OCI-LY1 (cell line): ENCODE measurements around the gene PECR.

Source experiments
- H2AFZ ChIP-seq: fragments of 200-600 bp; sonication (generic), shearing (Covaris generic); 2 replicates; pipeline ENCODE4 v1.6.0; 2014; ENCODE audit warnings: antibody characterized with exemption, mild to moderate bottlenecking, low read length
- H3F3A ChIP-seq: fragments of 200-600 bp; sonication (generic), shearing (Covaris generic); 2 replicates; pipeline ENCODE4 v1.6.0; 2014; ENCODE audit warnings: mild to moderate bottlenecking, antibody characterized with exemption, low read length, moderate library complexity; ENCODE audit not compliant: insufficient read depth
- H3K27ac ChIP-seq: fragments of 200-600 bp; sonication (generic); 2 replicates; pipeline ENCODE4 v1.5.1; 2014; ENCODE audit warnings: low read length, mixed run types, mild to moderate bottlenecking, low read depth; ENCODE audit not compliant: poor library complexity, severe bottlenecking
- H3K27me3 ChIP-seq: fragments of 200-600 bp; sonication (generic); 2 replicates; pipeline ENCODE4 v1.6.0; 2014; ENCODE audit warnings: antibody characterized with exemption, mild to moderate bottlenecking, low read length, moderate library complexity; ENCODE audit not compliant: insufficient read depth
- H3K36me3 ChIP-seq: fragments of 200-600 bp; sonication (generic); 2 replicates; pipeline ENCODE4 v1.6.1; 2014; ENCODE audit warnings: mild to moderate bottlenecking, antibody characterized with exemption, low read length, moderate library complexity, mixed read lengths; ENCODE audit not compliant: insufficient read depth
- H3K4me1 ChIP-seq: fragments of 200-600 bp; sonication (generic); 2 replicates; pipeline ENCODE4 v1.5.1; 2014; ENCODE audit warnings: mild to moderate bottlenecking, low read length, moderate library complexity; ENCODE audit not compliant: insufficient read depth, severe bottlenecking
- H3K4me2 ChIP-seq: fragments of 200-600 bp; sonication (generic), shearing (Covaris generic); 2 replicates; pipeline ENCODE4 v1.6.1; 2014; ENCODE audit warnings: low read length
- H3K4me3 ChIP-seq: fragments of 200-600 bp; sonication (generic); 2 replicates; pipeline ENCODE4 v1.5.1; 2014; ENCODE audit warnings: low read length, low read depth, mild to moderate bottlenecking, mixed read lengths; ENCODE audit not compliant: poor library complexity, severe bottlenecking
- H3K79me2 ChIP-seq: fragments of 200-600 bp; shearing (Covaris generic); 2 replicates; pipeline ENCODE4 v1.6.1; 2016; ENCODE audit warnings: mixed run types, low read length, mixed read lengths; ENCODE audit not compliant: insufficient read depth
- H3K9ac ChIP-seq: fragments of 200-600 bp; sonication (generic), shearing (Covaris generic); 2 replicates; pipeline ENCODE4 v1.6.1; 2014; ENCODE audit warnings: mild to moderate bottlenecking, low read length, mixed read lengths
- H3K9me2 ChIP-seq: fragments of 200-600 bp; sonication (generic), shearing (Covaris generic); 2 replicates; pipeline ENCODE4 v1.6.1; 2014; ENCODE audit warnings: low read depth, mild to moderate bottlenecking, low read length, mixed read lengths
- H3K9me3 ChIP-seq: fragments of 200-600 bp; shearing (Covaris generic); 2 replicates; pipeline ENCODE4 v1.6.1; 2014; ENCODE audit warnings: low read length, mixed read lengths
- H4K20me1 ChIP-seq: fragments of 200-600 bp; sonication (generic), shearing (Covaris generic); 2 replicates; pipeline ENCODE4 v1.6.0; 2016; ENCODE audit warnings: mild to moderate bottlenecking, low read length; ENCODE audit not compliant: insufficient read depth
- EZH2 ChIP-seq: fragments of 200-600 bp; sonication (generic), shearing (Covaris generic); IDR thresholded peaks from 2 replicates; pipeline ENCODE4 v1.8.0; 2017; ENCODE audit warnings: borderline replicate concordance, mixed run types, mild to moderate bottlenecking, antibody characterized with exemption, low read length, moderate library complexity, mixed read lengths
- TF ChIP-seq, protein P1 (sequence below): fragments of 200-600 bp; sonication (generic), shearing (Covaris generic); IDR thresholded peaks from 2 replicates; pipeline ENCODE4 v1.5.1; 2017; ENCODE audit warnings: mild to moderate bottlenecking, antibody characterized with exemption, low read length, moderate library complexity, mixed read lengths

PECR gene

DNA sequence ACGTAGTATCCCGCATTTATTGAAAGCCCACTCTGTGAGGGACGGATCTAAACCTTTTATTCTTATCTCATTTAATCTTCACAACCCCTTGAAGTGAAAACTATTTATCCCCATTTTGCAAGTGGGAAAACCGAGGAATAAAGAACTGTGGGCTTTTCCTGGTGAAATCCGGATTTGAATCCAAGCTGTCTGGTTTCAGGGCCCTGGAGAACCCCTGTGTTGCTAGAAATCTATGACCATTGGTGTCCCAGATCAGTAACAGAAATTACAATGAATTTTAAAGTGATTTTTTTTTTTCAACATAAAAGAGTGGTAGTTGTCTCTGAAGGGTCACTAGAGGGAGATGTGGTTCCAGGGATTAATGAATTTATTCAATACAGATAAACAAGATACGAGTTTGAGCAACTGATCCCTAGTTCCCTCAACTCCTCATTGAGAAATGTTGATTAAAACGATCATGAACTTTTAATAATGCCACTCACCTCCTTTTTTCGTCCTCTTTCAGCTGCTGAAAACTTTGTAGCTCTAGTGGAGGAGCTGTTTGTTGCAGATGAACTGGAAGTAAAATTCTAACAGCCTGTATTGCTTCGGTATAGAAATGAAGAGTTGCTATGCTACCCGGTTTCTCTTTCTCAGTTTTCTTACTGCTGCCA, 28.5 kb upstream of the PECR start:
- H3K79me2 ChIP-seq, result peaks cover 29% of the 10 kb centered on the region
- H3K27me3 ChIP-seq, result no peaks in the 10 kb centered on the region
- H3K9me3 ChIP-seq, result no peaks in the 10 kb centered on the region
- H3K9me2 ChIP-seq, result no peaks in the 10 kb centered on the region
- peak overlapping the region; percentile 67 for H3K27ac ChIP-seq
- no peak for TF ChIP-seq EZH2
- TF ChIP-seq, protein P1, sequence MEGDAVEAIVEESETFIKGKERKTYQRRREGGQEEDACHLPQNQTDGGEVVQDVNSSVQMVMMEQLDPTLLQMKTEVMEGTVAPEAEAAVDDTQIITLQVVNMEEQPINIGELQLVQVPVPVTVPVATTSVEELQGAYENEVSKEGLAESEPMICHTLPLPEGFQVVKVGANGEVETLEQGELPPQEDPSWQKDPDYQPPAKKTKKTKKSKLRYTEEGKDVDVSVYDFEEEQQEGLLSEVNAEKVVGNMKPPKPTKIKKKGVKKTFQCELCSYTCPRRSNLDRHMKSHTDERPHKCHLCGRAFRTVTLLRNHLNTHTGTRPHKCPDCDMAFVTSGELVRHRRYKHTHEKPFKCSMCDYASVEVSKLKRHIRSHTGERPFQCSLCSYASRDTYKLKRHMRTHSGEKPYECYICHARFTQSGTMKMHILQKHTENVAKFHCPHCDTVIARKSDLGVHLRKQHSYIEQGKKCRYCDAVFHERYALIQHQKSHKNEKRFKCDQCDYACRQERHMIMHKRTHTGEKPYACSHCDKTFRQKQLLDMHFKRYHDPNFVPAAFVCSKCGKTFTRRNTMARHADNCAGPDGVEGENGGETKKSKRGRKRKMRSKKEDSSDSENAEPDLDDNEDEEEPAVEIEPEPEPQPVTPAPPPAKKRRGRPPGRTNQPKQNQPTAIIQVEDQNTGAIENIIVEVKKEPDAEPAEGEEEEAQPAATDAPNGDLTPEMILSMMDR, result peak; percentile 61
- H3K36me3 ChIP-seq, result peaks cover 45% of the 10 kb centered on the region
- 0 out of 2 replicates have a peak, but pooled peaks cover 7% of the 10 kb centered on the region for H3F3A ChIP-seq
- peak overlapping the region; percentile 98 for H3K9ac ChIP-seq
- peak overlapping the region; percentile 87 for H3K4me2 ChIP-seq
- H4K20me1 ChIP-seq, result no peaks in the 10 kb centered on the region
- peaks cover 46% of the 10 kb centered on the region for H3K4me1 ChIP-seq
- peak overlapping the region; percentile 91 for H3K4me3 ChIP-seq
- H2AFZ ChIP-seq, result no peak overlapping the region

DNA sequence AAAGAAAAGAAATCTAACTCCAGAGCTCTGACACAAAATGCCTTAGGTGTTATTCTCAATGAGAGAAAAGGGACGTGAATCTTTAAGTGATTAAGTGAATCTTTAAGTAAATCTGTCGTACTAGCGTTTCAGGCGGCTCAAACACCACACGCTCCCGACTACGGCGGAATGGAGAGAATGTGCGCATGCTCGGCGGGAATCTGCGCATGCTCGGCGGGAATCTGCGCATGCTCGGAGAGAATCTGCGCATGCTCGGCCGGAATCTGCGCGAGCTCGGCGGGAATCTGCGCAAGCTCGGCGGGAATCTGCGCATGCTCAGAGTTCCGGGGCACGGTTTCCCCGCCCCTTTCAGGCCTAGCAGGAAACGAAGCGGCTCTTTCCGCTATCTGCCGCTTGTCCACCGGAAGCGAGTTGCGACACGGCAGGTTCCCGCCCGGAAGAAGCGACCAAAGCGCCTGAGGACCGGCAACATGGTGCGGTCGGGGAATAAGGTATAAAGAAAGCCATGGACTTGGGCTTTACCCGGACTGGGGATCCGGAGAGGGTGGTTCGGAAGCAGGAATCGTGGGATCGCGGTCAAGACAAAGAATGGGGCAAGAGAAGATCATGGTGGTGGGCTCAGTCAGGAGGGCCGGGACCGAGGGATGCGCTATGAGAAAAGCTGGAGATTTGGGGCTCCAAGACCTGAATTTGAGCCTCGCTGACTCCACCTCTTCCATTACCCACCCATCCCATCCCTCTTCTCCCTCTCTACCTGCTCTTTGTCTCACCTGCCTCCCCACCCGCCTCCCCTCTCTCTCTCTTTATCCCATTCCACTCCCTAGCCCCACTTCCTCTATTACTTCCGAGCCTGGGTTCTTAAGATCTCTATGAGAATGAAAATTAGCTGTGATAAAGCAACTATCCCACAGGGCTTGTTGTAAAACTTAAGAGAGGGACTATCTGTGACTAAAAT, 27.6 kb upstream of the PECR start, which contains the start of gene XRCC5:
TSS of gene XRCC5 (plus strand) at position 382 of the 955 bp plus-strand sequence. CDS start at position 471, 89 bp downstream.
- Histone ChIP-seq H3K9me3 (no peaks in the 10 kb centered on the region), H3K9ac (peak within 1 kb of the TSS; percentile 98), H3K4me3 (peak within 1 kb of the TSS; percentile 91), H3K27me3 (no peaks in the 10 kb centered on the region), H3K4me2 (peak within 1 kb of the TSS; percentile 87), H3K9me2 (no peaks in the 10 kb centered on the region), H3K79me2 (peaks cover 28% of the 10 kb centered on the region), H4K20me1 (no peaks in the 10 kb centered on the region), H2AFZ (no peak within 1 kb of the TSS), H3K36me3 (peaks cover 40% of the 10 kb centered on the region), H3K4me1 (peaks cover 41% of the 10 kb centered on the region), H3F3A (0 out of 2 replicates have a peak, but pooled peaks cover 7% of the 10 kb centered on the region), H3K27ac (peak within 1 kb of the TSS; percentile 67)
- TF ChIP-seq, protein P1, result no peak
- TF ChIP-seq EZH2, result no peak

DNA sequence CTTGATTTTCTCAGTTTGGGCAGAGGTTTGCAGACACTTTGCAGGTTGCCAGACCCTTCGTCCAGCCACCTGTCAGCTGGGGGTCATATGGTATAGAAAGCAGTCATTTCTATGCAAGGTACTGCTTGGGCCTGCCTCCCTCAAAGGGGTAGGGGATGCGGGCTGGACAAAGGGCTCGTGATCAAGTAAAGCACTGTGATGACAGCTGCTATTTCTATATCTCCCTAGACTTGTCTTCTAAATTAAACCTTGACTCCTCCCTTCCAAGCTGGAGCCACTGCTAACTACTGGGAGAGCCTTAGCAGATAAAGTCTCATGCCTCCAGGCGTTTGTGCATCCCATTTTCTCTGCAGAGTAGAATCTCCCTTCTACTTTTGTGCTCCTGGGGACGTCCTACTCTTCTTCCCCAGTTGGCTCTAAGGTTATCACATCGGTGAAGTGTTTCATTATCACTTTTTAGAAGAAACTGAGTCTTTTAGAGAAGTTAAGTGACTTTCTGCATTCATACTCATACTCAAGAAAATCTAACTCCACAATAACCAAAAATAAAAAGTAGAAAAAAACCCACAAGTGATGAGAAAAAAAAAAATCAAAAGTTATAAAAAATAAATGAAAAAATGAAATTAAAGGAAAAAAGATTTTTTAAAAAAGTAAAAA, 26.8 kb upstream of the PECR start:
- Histone ChIP-seq H3K79me2 (peaks cover 28% of the 10 kb centered on the region), H2AFZ (no peak overlapping the region), H3K4me2 (peak overlapping the region; percentile 58), H3K9me3 (no peaks in the 10 kb centered on the region), H3K27me3 (no peaks in the 10 kb centered on the region), H3K9me2 (no peaks in the 10 kb centered on the region), H3K36me3 (peaks cover 32% of the 10 kb centered on the region), H4K20me1 (no peaks in the 10 kb centered on the region), H3F3A (0 out of 2 replicates have a peak, but pooled peaks cover 7% of the 10 kb centered on the region), H3K27ac (peak overlapping the region; percentile 23), H3K9ac (peak overlapping the region; percentile 54), H3K4me1 (peaks cover 39% of the 10 kb centered on the region), H3K4me3 (peak overlapping the region; percentile 91)
- TF ChIP-seq EZH2, result no peak
- TF ChIP-seq, protein P1, result no peak
